ENCODE data around the gene TBC1D23.
"Not testable (repeated sequence)": the region's sequence is repeated elsewhere in the genome, so short reads cannot be mapped to it uniquely, and the experiment has no call there.

Gene TBC1D23

GRCh38 chr3:100256731-100257151 is 4.1 kb upstream of the TBC1D23 start:
- no peak for DNase-seq (ENCODE audit: low read depth in 1 of 2, low spot score in 1 of 2)

GRCh38 chr3:100257586-100257985 is 3.2 kb upstream of the TBC1D23 start:
- DNase-seq (ENCODE audit: low read depth in 1 of 2, low spot score in 1 of 2), result no peak

- DNase-seq (ENCODE audit: low read depth in 1 of 2, low spot score in 1 of 2), result no peak
Observed at GRCh38 chr3:100260081-100260684, 609 bp upstream of the TBC1D23 start.

GRCh38 chr3:100261485-100261903 is 702 bp downstream of the TBC1D23 start:
- DNase-seq (ENCODE audit: low read depth in 1 of 2, low spot score in 1 of 2), result no peak

GRCh38 chr3:100262925-100263324 is 2.1 kb downstream of the TBC1D23 start:
- not testable (repeated sequence) for DNase-seq (ENCODE audit: low read depth in 1 of 2, low spot score in 1 of 2)

- no peak for DNase-seq (ENCODE audit: low read depth in 1 of 2, low spot score in 1 of 2)
Observed at GRCh38 chr3:100263583-100263982, 2.8 kb downstream of the TBC1D23 start.

- DNase-seq (ENCODE audit: low read depth in 1 of 2, low spot score in 1 of 2), result no peak
Observed at GRCh38 chr3:100264242-100264641, 3.5 kb downstream of the TBC1D23 start.

GRCh38 chr3:100265016-100265415 is 4.2 kb downstream of the TBC1D23 start:
- no peak for DNase-seq (ENCODE audit: low read depth in 1 of 2, low spot score in 1 of 2)

GRCh38 chr3:100266531-100266930 is 5.7 kb downstream of the TBC1D23 start:
- DNase-seq (ENCODE audit: low read depth in 1 of 2, low spot score in 1 of 2), result no peak

GRCh38 chr3:100268156-100268555 is 7.4 kb downstream of the TBC1D23 start:
- DNase-seq (ENCODE audit: low read depth in 1 of 2, low spot score in 1 of 2), result no peak

- no peak for DNase-seq (ENCODE audit: low read depth in 1 of 2, low spot score in 1 of 2)
Observed at GRCh38 chr3:100269001-100269400, 8.2 kb downstream of the TBC1D23 start.

- DNase-seq (ENCODE audit: low read depth in 1 of 2, low spot score in 1 of 2), result no peak
Observed at GRCh38 chr3:100269410-100270214, 8.8 kb downstream of the TBC1D23 start.

GRCh38 chr3:100270215-100270583 is 9.4 kb downstream of the TBC1D23 start:
- DNase-seq (ENCODE audit: low read depth in 1 of 2, low spot score in 1 of 2), result no peak

GRCh38 chr3:100271522-100271921 is 10.7 kb downstream of the TBC1D23 start:
- DNase-seq (ENCODE audit: low read depth in 1 of 2, low spot score in 1 of 2), result no peak

GRCh38 chr3:100272797-100273611 is 12.2 kb downstream of the TBC1D23 start:
- not testable (repeated sequence) for DNase-seq (ENCODE audit: low read depth in 1 of 2, low spot score in 1 of 2)

GRCh38 chr3:100274361-100274760 is 13.6 kb downstream of the TBC1D23 start:
- DNase-seq (ENCODE audit: low read depth in 1 of 2, low spot score in 1 of 2), result no peak

GRCh38 chr3:100277255-100277800 is 16.5 kb downstream of the TBC1D23 start:
- DNase-seq (ENCODE audit: low read depth in 1 of 2, low spot score in 1 of 2), result no peak

- no peak for DNase-seq (ENCODE audit: low read depth in 1 of 2, low spot score in 1 of 2)
Observed at GRCh38 chr3:100278910-100279309, 18.1 kb downstream of the TBC1D23 start.

GRCh38 chr3:100288288-100288894 is 27.6 kb downstream of the TBC1D23 start:
- no peak for DNase-seq (ENCODE audit: low read depth in 1 of 2, low spot score in 1 of 2)

- DNase-seq (ENCODE audit: low read depth in 1 of 2, low spot score in 1 of 2), result no peak
Observed at GRCh38 chr3:100289339-100289738, 28.5 kb downstream of the TBC1D23 start.

GRCh38 chr3:100295089-100295488 is 34.3 kb downstream of the TBC1D23 start:
- DNase-seq (ENCODE audit: low read depth in 1 of 2, low spot score in 1 of 2), result no peak

Measured in stimulated activated CD4-positive, alpha-beta T cell treated with anti-CD3 and anti-CD28 coated beads, Interleukin-15, amount 100 ng/mL, for 1 hour (primary cell).